HEK293 (cell line): ENCODE measurements around the gene TTBK1.
"Not testable (repeated sequence)": the region's sequence is repeated elsewhere in the genome, so short reads cannot be mapped to it uniquely, and the experiment has no call there.

Experiments used
- CTCF ChIA-PET: fragments of 350-600 bp; formaldehyde crosslinking; extraction: SDS; loops from one replicate; lab custom pipeline; 2021; ENCODE audit warnings: antibody characterized with exemption; lab: Yijun Ruan, JAX
- POLR2A ChIA-PET: fragments of 300-600 bp; formaldehyde crosslinking; extraction: SDS; loops from one replicate; lab custom pipeline; 2020; ENCODE audit warnings: antibody characterized with exemption, inconsistent platforms; lab: Yijun Ruan, JAX
- H3K27ac ChIP-seq: fragments of 200-500 bp; sonication (Bioruptor generic); 2 replicates; pipeline ENCODE4 v1.5.1; 2014; ENCODE audit warnings: low read depth, low read length, control low read depth, inconsistent platforms; ENCODE audit errors: extremely low read depth
- H3K36me3 ChIP-seq, 2 experiments: fragments of 200-500 bp in 1 of 2; sonication (Bioruptor generic) in 1 of 2; 1 replicate in 1 of 2; 2 replicates in 1 of 2; pipeline ENCODE4 v1.5.1; 2014 to 2017; ENCODE audit warnings: inconsistent platforms in 2 of 2, low read length in 2 of 2; ENCODE audit not compliant: control insufficient read depth in 2 of 2, insufficient read depth in 1 of 2
- H3K4me1 ChIP-seq: fragments of 200-500 bp; sonication (Bioruptor generic); 2 replicates; pipeline ENCODE4 v1.5.1; 2014; ENCODE audit warnings: mild to moderate bottlenecking, low read length, inconsistent platforms; ENCODE audit not compliant: control insufficient read depth, insufficient read depth
- H3K4me3 ChIP-seq: 2 replicates; pipeline ENCODE4 v1.5.1; 2011; ENCODE audit warnings: low read depth, mild to moderate bottlenecking, control low read depth, low read length, moderate library complexity
- H3K9me3 ChIP-seq: fragments of 200-500 bp; sonication (Bioruptor generic); 2 replicates; pipeline ENCODE4 v1.5.1; 2014; ENCODE audit warnings: low read depth, low read length, inconsistent platforms; ENCODE audit not compliant: control insufficient read depth, insufficient read depth
- BCL6B ChIP-seq: fragments of 450-650 bp; formaldehyde crosslinking; IDR thresholded peaks from 2 replicates; pipeline ENCODE4 v1.5.1; 2017; ENCODE audit warnings: missing biosample characterization, missing genetic modification characterization
- KLF17 ChIP-seq: fragments of 450-650 bp; formaldehyde crosslinking; IDR thresholded peaks from 2 replicates; pipeline ENCODE4 v1.5.1; 2016; ENCODE audit warnings: missing biosample characterization, missing genetic modification characterization
- MEIS1 ChIP-seq: sonication (generic); formaldehyde crosslinking; IDR thresholded peaks from 2 replicates; pipeline ENCODE4 v1.8.1; 2022; ENCODE audit warnings: missing genetic modification reagents, mild to moderate bottlenecking, borderline replicate concordance
- TRIM28 ChIP-seq: IDR thresholded peaks from 2 replicates; pipeline ENCODE4 v1.6.1; 2011; ENCODE audit warnings: low read length, control low read depth, borderline replicate concordance
- YY1 ChIP-seq: fragments of 450-650 bp; formaldehyde crosslinking; IDR thresholded peaks from 2 replicates; pipeline ENCODE4 v1.5.1; 2018; ENCODE audit warnings: missing biosample characterization, missing genetic modification characterization
- ZBTB10 ChIP-seq: fragments of 450-650 bp; formaldehyde crosslinking; IDR thresholded peaks from 2 replicates; pipeline ENCODE4 v1.5.1; 2016; ENCODE audit warnings: missing biosample characterization, missing genetic modification characterization
- ZFP69B ChIP-seq: fragments of 450-650 bp; formaldehyde crosslinking; IDR thresholded peaks from 2 replicates; pipeline ENCODE4 v1.5.1; 2016; ENCODE audit warnings: missing biosample characterization, missing genetic modification characterization
- ZNF132 ChIP-seq: fragments of 450-650 bp; formaldehyde crosslinking; IDR thresholded peaks from 2 replicates; pipeline ENCODE4 v1.5.1; 2017; ENCODE audit warnings: missing biosample characterization, missing genetic modification characterization, borderline replicate concordance
- ZNF202 ChIP-seq: fragments of 450-650 bp; formaldehyde crosslinking; IDR thresholded peaks from 2 replicates; pipeline ENCODE4 v1.5.1; 2016; ENCODE audit warnings: missing biosample characterization, missing genetic modification characterization, borderline replicate concordance
- ZNF600 ChIP-seq: fragments of 450-650 bp; formaldehyde crosslinking; IDR thresholded peaks from 2 replicates; pipeline ENCODE4 v1.5.1; 2016; ENCODE audit warnings: missing biosample characterization, missing genetic modification characterization

Gene TTBK1

GRCh38 chr6:43299338-43300293, 56.3 kb downstream of the TTBK1 start (continued):
- TF ChIP-seq ZNF132 (tag by site-specific recombination) = no peak

- no peaks in the 10 kb centered on the region for H3K36me3 ChIP-seq
- no peaks in the 10 kb centered on the region for H3K9me3 ChIP-seq
- TF ChIP-seq TRIM28 (no peak), ZNF600 (tag by site-specific recombination) (peak; percentile 74; the same call in 1 of the 2 replicates)
- TF ChIP-seq, all 188 proteins: peak for 1
- ChIA-PET CTCF (interaction anchor here (1.5 kb wide), 1 partner anchor 33 kb away, joined by 3 read pairs; no protein-coding TSS in a partner anchor), POLR2A (no interaction called here)
- no peak overlapping the region for H3K4me3 ChIP-seq
- H3K27ac ChIP-seq = no peak overlapping the region
- no peaks in the 10 kb centered on the region for H3K4me1 ChIP-seq
Measured at GRCh38 chr6:43301081-43301870, 58.0 kb downstream of the TTBK1 start.

- H3K27ac ChIP-seq = no peak overlapping the region
- no peaks in the 10 kb centered on the region for H3K36me3 ChIP-seq
- POLR2A ChIA-PET = no interaction called here
- no peaks in the 10 kb centered on the region for H3K4me1 ChIP-seq
- CTCF ChIA-PET = no interaction called here
- no peaks in the 10 kb centered on the region for H3K9me3 ChIP-seq
- no peak overlapping the region for H3K4me3 ChIP-seq
- TF ChIP-seq YY1 = no peak
- no peak for TF ChIP-seq MEIS1 (CRISPR knock-in tag)
- TF ChIP-seq BCL6B (tag by site-specific recombination) = no peak
- TF ChIP-seq ZNF202 = no peak
- no peak for TF ChIP-seq KLF17 (tag by site-specific recombination)
- no peak for TF ChIP-seq ZFP69B (tag by site-specific recombination)
- no peak for TF ChIP-seq ZBTB10 (tag by site-specific recombination)
- TF ChIP-seq, all 188 proteins: peak for 0
Measured at GRCh38 chr6:43302126-43302525, 58.8 kb downstream of the TTBK1 start.

- H3K36me3 ChIP-seq, CTCF ChIA-PET, H3K4me1 ChIP-seq, POLR2A ChIA-PET, H3K9me3 ChIP-seq, H3K27ac ChIP-seq, H3K4me3 ChIP-seq: not testable (repeated sequence)
Measured at GRCh38 chr6:43303006-43303405, 59.7 kb downstream of the TTBK1 start.
